ENCODE data around the gene INPP4A.

INPP4A gene

DNA sequence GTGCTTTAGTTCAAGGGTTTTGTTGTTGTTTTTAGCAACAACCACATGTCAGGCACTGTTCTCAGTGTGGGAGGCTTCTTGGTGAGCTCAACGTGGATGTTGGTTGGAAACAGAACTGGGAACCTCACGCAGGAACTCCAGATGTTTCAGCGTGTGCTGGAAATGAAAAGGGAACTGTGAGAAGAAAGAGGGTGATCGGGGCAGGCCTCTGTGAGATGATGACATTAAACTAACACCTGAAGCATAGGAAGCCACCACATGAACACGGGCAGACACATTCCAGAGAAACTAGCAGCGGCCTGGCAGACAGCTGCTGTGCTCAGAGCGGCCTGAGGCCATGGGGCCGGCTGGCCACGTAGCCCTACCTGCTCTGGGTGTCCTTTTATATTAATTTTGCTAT lies 97.2 kb downstream of the INPP4A start:
- no peak for DNase-seq (ENCODE audit: low read depth in 3 of 3)

DNA sequence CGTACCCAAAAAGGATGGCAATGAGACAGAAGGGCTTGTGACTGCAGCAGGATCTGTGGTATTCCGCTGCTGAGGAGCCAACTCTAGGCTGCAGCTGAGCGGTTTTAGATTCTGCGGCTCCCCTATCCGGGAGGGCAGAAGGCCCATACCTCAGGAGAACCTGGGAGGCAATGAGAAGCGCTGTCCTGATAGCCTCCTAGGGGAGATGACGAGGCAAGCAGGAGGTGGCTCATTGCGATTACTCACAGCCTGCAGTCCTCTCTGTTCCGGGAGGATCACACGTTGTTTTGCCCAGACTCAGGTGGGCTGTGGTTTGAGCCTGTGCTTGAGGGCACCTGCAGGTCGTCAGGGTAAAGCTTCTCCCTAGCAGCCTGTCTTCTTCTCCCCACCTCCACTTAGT lies 98.6 kb downstream of the INPP4A start:
- no peak for DNase-seq (ENCODE audit: low read depth in 3 of 3)

DNA sequence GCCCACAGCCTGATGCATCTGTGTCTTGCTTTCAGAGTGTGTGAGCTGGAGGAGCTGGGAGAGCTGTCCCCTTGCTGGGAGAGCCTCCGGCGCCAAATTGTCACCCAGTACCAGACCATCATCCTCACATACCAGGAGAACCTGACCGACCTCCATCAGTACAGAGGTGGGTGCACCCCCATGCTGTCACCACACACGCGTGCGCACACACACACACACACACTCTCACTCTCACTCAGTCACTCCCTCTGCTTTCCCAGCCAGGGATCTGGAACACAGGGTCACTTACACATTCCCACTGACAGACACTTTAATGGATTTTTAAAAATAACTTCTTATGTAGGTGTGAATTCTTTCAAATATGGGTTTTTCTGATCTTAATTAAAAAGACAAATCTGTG lies 99.2 kb downstream of the INPP4A start:
- no peak for DNase-seq (ENCODE audit: low read depth in 3 of 3)

DNA sequence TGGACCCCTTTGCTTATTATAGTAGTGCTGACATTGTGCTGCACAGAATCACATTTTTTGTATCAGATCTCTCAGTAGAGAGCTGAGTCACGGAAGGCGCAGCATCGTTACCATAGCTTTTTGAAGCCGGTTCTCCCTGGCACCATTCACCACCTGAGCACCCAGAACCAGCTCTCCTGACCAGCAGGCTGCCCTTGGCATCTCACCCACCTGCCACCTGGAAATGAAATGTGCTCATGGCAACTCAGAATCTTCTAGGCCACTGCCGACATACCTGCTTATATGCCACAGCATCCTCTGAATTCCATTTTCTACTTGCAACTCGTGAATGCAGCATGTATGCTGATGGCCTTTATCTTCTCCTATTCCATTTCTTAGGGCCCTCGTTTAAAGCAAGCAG lies 100.9 kb downstream of the INPP4A start:
- no peak for DNase-seq (ENCODE audit: low read depth in 3 of 3)

DNA sequence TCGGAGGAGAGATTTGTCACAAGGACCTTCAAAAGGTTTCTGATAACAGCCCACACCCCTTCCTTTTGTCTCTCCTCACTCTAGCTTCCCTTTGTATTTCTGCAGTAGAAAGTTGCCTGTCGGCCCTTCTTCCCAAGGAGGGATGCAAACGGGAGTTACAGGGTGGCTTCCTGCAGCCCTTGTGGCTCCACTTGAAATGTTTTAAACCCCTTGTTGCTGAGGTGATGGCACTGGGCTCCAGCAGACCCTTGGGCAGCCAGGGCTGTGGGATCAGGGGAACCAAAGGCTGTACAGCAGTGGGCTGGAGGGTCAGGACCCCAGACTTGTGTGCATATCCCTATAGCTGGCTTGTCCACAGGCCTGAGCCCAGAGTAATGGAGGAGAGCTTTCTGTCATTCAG lies 101.5 kb downstream of the INPP4A start:
- no peak for DNase-seq (ENCODE audit: low read depth in 3 of 3)

DNA sequence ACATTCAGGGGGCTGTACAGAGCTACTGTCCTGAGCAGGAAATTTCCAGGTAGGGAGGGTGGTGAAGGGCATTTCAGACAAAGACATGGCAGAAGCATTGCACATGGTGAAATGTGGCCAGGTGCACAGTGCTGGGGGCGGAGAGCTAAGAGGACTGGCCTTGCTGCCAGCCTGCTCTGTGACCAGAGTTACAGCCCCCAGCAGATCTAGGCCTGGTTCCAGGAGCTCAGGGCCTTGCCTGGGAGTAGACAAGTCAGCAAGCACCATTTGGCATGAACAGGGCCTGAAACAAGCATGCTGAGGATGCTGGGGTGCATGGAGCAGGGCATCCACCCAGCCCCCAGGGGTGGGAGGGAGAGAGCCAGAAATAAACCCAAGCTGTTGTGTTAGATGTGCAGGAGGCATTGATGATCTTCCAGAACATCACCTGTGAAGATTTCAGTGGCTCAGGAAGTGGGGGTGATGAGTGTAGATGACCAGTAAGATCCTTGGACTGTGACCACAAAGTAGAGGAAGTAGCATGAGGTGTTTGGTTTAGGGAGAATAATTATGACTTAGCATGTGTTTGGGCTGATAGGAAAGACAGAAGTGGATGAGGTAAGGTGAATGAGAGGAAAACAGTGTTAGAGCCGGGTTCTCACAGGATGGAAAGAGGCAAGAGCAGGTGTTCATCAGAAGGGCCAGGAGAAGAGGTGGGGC lies 102.6 kb downstream of the INPP4A start:
- DNase-seq (ENCODE audit: low read depth in 3 of 3) = no peak

DNA sequence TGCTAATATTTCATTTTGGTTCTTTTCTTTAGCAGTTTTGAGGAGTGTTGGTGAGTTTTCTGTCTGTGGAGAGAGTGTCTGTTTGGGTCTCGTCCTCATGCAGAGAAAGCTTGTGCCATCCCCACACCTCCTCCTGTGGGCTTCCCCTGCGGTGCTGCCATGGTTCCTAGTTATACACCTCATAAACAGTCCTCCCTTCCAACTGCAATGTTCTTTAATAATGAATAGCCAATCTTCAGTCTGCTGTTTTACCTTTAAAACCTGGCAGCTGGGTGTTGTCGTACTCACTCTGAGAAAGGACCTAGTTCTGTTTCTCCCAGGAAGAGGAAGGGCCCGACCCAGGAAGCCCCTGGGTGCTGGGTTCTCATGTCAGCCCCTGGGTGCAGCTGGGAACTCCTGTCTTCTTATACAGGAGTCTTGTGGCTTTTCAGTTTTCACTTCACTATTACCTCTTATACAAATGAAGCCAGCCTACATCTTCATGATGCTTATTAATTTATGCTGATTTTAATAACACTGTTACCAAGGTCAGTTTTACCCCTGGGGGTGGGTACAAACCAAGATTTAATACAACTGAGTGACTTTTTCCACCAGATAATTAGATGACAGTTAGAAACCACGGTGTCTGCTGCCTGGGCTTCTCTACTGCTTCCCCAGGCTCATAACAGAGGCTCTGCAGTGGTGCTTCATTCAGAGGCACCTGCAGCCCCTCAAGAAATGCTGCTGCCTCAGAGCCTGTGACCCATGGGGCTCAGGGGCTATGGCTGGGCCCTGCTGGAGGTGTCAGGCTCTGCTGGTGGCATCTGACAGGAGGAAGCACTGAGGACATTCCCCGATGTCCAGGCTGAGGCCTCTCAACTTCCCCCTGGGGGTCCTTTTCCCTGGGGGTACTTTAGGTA lies 104.5 kb downstream of the INPP4A start:
- DNase-seq (ENCODE audit: low read depth in 3 of 3) = no peak

DNA sequence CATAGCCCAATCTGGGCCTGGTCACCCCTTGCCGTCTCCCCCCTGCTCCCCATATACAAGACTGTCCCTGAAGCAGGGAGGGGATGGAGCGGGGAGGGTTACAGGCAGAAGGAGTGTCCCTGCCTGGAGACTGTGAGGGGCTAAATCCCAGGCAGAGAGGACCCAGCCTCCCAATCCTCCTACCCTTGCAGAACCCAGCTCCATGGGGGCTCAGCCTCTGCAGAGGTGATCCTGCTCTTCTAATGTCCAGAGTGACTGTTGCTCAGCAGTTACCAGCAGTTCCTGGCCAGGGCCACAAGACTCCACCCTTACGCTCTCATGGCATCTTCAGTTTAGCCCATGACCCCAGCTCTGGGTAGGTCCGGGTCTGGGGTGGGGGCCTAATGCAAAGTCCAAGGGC lies 105.5 kb downstream of the INPP4A start:
- DNase-seq (ENCODE audit: low read depth in 3 of 3) = no peak

DNA sequence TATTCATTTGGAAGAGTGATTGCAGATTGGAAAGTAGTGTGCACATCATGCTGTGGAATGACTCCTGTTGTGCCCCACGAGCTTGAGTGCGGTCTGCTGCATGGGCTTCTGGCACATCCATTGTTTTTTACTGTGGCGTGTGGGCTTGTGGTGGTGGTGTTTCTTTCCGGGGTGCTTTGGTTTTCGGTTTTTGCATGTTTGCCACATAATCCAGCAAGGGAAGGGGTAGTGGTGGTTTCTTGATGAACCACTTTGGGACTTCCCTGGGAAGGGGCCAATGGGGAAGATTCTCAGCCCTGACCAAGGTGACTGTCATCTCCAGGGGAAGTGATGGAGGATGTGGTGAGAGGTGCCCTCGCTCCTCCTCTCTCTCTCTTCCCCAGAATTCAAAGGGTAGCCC lies 106.7 kb downstream of the INPP4A start:
- peak; percentile 8 to 37 (median 20) for DNase-seq (ENCODE audit: low read depth in 3 of 3)

DNA sequence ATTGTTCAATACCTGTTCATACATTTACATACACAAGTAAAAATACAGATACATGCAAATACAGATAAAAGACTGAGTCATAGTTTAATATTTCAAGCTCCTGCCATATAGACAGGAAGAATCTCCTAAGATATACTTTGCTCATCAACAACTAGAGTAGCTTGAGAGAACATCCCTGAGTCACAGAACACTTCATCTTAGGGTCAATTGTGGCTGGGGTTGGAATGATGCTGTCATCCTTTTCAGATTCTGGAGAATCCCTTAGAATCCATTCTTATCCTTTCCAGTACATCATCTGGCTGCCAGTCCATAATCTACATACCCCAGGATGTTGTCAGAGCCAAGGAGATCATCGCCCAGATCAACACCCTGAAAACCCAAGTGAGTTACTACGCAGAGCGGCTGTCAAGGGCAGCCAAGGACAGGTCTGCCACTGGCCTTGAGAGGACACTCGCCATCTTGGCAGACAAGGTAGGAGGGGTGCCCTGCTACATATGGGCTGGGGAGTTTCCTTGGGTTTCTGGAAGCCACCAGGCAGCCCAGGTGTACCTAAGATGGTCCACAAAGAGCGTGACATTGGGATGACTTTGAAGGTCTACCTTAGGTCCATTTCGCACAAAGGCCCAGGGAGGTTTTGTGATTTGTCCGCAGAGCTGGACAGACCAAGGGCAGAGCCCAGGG lies 108.0 kb downstream of the INPP4A start:
- DNase-seq (ENCODE audit: low read depth in 3 of 3) = no peak

DNA sequence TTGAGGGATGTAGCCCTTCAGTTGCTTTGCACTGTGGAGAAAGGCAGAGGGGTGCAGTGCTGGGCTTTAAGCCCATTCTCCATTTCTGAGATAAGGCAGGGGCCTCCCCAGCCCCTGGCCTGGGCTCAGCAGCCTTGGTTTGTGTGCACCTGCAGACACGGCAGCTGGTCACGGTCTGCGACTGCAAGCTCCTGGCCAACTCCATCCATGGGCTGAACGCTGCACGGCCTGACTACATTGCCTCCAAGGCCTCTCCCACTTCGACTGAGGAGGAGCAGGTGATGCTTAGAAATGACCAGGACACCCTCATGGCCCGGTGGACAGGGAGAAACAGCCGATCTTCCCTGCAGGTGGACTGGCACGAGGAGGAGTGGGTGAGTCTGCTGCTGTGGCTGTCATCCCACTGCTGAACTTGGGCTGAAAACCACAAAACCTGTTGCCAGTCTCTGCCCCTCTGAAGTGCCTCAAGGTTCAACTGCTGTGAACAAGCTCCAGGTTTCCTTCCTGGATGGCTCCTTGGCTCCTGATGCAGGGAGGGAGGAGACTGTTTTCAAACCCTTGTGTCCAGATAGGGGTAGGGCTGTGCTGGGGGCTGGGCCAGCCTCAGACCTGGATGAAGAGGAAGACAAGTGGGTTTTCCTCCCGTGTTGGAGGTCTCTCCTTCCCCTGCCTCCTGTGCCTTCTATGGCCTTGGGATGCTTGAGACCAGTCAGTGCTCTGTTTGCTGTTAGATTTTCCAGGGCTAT lies 109.6 kb downstream of the INPP4A start:
- no peak for DNase-seq (ENCODE audit: low read depth in 3 of 3)

DNA sequence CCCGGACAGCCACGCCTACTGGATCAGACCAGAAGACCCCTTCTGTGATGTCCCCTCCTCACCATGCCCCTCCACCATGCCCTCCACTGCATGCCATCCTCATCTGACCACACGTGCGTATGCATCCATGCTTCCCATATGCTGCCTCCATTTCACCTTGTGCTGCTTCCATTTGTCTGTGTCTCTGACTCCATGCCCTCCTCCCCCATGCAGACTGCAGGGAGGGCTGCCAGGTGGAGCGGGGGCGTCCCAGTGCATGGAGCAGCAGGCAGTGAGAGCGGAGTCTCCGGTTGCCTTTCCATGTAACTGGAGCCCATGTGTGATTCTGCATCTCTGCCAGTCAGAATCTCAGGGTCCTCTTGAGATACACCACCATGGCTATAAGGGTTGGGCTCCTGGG lies 111.0 kb downstream of the INPP4A start:
- DNase-seq (ENCODE audit: low read depth in 3 of 3) = no peak

DNA sequence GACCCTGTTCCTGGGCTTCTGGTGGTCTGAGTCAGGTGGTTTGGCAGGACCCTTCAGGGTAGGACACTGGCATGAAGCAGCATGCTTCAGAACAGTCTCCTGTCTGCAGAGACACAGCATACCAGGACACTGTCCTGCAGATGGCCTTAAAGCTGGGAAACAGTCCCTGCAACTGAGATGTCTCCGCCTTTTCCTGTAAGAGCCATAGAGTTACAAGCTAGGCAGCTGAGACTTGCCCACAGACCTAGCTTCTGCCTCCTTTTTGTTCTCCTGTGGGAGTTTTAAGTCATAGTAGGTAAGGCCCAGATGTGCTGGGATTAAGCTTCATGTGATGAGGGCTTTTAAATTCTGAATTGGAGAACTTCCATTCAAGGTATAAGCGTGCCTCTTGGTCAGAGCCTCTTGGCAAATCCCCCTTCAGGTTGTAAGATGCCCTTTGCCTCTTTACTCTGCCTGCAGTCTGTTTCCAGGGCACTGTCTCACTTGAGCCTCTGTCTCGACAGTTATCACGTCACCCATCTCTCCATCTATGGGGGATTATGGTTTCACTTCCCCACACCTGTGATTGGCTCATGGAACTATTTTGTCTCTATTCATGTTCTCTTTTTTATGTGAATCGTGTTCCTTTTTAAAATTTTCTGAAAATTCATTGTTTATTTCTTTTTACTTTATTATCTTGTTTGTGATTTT lies 111.8 kb downstream of the INPP4A start:
- DNase-seq (ENCODE audit: low read depth in 3 of 3) = no peak

DNA sequence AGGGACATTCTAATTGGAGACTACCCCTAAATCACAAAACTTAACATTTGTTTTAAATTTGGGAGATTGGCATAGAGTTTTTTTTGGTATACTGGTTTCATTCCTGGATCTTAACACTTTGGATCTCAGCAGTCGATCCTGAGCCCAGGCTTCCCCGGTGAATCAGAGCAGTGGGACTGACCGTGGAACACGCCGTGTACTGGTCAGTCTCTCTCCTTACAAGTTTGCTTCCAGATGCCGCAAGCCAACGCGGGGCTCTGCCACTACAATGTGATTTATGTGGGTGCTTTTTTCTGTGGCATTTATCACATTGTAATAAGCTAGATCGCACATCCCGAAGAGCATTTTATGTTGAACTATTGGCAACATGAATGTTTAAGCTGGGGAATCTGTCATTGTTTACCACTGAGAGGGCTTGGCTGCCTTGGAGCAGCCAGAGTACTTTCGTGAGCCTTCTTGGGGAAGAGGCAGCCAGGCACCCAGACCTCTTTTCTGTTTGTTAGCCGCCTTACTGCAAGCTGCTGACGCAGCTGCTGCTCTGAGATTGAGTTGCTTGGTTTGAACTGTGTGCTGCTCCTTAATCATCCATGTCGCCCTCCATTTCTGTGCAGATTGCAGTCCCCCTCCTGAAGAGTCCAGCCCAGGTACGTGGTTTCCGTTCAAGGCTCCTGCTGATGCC lies 114.3 kb downstream of the INPP4A start:
- DNase-seq (ENCODE audit: low read depth in 3 of 3) = no peak

DNA sequence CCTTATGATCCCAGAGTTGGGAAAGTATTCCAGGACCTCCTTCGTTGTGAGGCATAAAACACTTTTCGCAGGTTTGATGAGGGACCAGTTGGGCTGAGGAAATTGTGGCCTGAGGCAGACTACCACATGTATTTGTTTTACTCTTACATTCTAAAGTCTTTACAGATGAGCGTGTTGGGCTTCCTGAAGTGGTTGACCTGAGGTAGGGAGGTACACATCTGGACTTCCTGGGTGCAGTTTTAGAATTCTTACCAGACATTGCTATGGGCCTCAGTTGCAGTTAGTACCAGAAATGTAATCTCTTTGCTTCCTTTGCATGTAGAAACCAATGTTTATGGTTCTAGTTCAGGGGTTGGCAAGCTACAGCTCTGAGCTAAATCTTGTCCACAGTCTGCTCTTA lies 114.9 kb downstream of the INPP4A start:
- no peak for DNase-seq (ENCODE audit: low read depth in 3 of 3)

DNA sequence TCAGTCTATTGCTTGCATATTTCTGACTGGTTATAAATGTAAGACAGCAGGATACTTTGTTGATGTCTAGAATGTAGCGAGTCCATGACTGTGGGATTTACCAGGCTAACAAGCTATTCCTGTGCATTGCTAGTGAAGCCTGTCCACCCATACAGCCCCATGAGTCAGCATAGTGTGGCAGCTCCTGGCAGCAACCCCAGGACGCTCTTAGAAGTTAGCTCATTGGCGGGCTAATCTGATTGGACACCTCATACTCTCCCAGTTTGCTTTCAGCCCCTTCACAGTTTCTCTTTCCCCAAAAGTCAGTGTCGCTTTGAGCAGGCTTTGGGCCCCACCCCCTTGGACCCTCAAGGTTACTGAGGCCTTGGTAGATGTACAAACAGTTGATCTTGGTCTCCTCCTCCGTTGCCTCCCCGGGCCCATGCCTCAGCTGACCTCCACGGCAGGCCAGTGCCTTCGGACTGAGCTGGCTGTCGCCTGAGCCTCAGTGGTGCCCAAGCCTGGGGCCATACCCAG lies 115.7 kb downstream of the INPP4A start:
- no peak for DNase-seq (ENCODE audit: low read depth in 3 of 3)

DNA sequence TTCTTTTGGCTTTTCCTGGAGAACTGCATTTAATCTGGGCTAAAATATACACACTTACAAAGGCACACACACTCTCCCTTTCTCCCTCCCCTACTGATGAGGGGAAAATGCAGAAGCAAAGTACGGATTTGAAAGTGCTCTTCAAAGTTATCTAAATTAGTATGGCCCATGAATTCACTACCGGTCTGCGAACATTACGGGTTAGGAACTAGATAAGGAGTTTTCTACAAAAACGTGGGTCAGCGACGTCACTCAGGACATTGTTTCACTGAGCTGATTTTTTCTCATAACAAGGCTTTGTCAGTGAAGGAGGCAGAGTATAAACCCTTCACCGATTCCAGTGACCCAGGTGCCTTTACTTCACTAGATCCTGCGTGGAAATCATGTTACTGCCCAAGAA lies 116.4 kb downstream of the INPP4A start:
- DNase-seq (ENCODE audit: low read depth in 3 of 3) = no peak

DNA sequence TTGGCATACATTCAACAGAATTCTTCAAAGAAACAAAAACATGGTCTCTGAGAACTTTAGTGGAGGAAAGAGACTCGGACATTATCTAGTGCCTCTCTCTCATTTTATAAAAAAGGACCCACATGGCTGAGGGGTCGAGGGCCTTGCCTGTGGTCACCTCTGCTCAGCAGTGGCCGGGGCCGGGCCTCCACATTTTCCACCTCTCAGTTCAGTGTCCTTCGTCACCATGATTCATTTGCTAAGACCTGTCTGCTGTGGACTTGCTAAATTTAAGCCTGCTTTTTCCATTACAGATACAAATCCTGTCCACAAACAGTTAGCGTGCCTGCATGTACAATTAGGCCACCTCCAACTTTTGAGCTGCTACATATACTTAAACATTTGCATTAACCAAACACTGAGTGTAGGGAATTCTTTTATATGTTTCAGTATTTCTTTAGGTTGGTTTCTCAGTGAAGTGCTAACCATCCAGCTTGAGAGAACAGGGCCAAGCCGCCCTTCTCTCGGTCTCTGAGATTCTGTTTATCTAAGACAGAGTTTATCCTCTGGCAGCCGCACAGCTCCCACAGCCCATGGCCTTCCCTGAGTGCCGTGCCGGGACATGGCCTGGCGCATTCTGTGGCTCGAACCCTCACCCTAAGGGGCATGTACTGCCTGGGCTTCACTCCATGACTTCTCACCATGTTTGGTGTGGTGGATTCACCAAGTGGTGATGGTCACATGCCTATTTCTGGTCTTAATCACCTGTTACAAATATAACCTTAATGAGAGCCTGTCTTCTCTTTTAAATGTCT lies 117.4 kb downstream of the INPP4A start:
- DNase-seq (ENCODE audit: low read depth in 3 of 3) = no peak

DNA sequence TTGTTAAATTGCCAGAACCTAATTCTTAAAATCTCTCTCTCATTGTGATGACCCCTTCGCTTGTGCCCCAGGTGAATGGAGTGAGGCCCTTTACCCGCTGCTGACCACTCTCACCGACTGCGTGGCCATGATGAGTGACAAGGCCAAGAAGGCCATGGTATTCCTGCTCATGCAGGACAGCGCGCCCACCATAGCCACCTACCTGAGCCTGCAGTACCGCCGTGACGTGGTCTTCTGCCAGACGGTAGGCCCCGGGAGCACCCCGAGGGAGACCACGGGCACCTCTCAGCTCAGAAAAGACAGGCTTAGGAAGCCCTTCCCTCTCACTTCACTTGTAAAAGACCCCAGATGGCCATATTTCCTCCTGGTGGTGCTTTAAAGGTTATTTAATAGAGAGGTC lies 118.7 kb downstream of the INPP4A start:
- DNase-seq (ENCODE audit: low read depth in 3 of 3) = no peak

Measured in stimulated activated CD4-positive, alpha-beta T cell treated with anti-CD3 and anti-CD28 coated beads, TNF-alpha, amount 100 ng/mL, for 48 hours (primary cell).